ENCODE results near the gene RIPOR2.

- TF ChIP-seq, protein P1, sequence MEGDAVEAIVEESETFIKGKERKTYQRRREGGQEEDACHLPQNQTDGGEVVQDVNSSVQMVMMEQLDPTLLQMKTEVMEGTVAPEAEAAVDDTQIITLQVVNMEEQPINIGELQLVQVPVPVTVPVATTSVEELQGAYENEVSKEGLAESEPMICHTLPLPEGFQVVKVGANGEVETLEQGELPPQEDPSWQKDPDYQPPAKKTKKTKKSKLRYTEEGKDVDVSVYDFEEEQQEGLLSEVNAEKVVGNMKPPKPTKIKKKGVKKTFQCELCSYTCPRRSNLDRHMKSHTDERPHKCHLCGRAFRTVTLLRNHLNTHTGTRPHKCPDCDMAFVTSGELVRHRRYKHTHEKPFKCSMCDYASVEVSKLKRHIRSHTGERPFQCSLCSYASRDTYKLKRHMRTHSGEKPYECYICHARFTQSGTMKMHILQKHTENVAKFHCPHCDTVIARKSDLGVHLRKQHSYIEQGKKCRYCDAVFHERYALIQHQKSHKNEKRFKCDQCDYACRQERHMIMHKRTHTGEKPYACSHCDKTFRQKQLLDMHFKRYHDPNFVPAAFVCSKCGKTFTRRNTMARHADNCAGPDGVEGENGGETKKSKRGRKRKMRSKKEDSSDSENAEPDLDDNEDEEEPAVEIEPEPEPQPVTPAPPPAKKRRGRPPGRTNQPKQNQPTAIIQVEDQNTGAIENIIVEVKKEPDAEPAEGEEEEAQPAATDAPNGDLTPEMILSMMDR (IDR thresholded peaks at IDR 0.05): no peak
- TF ChIP-seq EP300 (IDR thresholded peaks at IDR 0.05): no peak
These were observed 11.0 kb downstream of the RIPOR2 start for GRCh38 chr6:24924580-24925356.

Data from tibial nerve (tissue), 4 donors.